ELF-1 (cell line): ENCODE data around the gene ABTB2.
"Not testable (repeated sequence)": the region's sequence is repeated elsewhere in the genome, so short reads cannot be mapped to it uniquely, and the experiment has no call there.

Experiments
- DNase-seq: peaks from one replicate; pipeline ENCODE4 v3.0.0-alpha.2; 2016; ENCODE audit warnings: low read depth, low spot score

ABTB2 gene

DNA sequence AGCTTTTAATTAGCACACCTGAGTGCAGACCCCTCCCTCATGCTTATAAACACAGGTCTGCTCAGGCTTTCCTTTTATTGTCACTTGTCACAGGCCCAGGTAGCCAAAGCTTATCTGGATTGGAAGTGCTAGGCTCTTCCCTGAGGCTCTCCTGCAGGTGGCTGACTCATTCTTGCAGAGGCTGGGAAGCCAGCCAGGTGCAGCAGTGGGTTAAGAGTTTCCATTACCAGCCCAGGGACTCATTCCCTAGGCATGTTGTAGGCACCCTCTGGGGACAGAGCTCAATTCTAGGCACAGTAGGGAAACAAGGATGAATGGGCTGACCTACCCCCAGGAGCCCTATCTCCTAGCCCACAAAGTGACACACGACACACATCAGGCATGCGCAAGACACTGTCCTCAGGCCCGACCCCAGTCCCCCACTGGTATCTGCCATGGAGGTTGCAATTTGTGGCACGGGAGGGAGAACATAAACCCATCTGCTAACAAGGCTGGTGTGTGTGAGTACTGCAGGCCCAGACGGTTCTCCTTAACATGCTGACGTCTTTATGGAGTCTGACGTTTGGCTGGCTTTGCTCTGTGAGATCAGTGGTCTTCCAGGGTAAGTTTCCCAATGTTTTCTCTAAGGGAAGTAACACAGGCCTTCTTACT is 94.2 kb downstream of the ABTB2 start:
- peak; percentile 82 for DNase-seq

DNA sequence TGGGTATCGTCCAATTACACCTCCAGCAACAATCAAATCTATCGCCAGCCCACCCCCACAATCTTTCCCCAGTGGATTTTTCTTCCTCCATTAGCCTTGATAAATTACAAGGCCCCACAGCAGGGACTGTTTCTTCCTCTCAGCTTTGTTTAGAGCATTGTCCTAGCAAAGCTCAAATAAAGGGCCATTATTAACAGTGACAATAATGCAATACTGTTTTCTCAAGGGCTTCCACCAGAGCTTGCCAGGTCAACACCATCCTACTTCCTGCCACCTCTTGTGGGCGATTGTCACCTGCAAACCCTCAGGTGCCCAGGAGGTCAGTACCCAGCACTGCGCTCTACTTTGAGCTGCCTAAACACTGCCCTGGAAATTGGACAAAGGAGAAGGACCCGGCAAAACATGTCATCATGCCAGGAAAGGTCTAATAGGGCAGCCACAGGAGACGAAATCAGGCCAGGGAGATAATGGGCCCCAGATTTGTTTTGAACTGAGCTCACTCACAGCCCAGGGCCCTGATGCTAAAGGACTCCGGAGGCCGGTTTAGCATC is 95.2 kb downstream of the ABTB2 start:
- DNase-seq: peak; percentile 40

DNA sequence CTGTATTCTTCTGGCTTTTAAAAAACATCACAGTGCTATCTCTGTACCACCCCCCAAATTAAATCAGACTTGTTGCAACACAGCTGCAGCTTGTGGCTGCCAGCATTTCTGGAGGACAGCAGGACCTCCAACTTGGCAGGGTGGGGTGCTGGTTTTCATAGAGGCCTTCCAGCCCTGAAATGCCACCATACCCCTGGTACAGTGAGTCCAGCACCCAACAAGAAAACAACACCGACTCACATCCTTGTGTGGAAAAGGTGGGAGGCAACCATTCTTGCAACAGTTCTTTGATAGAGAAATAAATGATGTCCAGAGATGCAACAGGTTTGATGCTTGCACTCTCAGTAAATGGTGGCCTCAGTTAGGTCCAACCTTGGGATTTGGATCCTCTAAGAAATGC is 96.0 kb downstream of the ABTB2 start:
- DNase-seq: no peak

DNA sequence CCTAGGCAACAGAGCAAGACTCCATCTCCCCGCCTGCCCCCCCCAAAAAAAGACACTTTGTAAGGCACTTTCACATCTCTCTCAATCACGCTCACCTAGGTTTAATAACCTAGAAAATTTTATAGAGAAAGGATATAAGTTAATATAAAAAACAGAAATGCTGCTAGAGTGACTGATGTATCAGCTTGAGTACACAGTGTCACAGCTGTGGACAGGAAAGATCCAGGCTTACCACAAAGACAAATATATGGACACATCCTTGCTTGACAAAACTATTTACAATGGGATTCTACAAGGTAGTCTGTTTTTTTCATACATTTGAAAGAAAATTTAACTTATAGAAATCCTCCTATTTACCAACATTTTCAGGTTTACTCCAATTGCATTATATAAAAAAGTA is 96.7 kb downstream of the ABTB2 start:
- no peak for DNase-seq

DNA sequence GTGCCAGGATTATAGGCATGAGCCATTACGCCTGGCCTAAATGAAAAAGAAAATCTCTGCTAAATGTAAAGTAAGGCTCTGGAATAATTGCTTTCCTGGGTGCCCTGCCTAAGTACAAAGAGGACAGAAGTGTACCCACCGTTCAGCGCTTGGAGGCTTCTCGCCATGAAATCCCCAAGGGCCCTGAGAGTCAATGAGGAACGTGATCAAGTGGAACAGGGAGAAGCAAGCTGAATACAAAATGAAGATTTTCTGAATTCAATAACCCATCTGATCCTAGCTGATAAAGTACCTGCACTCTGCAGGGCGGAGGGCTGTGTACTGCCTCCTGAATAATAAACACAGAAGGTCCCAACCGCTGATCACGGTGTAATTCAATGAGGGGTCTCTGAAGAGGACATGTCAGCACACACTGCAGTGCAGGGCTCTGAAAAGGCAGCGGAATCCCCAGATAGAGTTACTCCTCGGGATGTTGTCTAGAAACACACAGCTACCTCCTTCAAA is 97.7 kb downstream of the ABTB2 start:
- DNase-seq: no peak

DNA sequence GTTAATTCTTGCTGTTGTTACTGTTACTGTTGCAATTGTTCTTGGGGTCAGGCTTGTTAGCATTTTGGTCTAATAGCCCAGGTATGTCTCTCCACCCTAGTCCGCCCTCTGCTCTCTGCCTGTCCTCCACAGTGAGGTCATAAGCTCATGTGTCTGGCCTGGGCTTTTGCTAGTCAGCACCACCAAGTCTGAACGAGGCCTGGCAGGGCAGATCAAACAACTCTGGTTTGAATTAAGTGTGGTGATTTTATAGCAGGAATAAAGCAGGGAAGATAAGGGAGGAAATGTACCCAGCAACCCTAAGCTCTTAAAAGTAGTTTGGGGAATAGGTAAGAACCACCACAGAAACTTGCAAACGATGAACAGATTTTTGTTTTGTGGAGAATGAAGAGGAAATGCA is 98.7 kb downstream of the ABTB2 start:
- DNase-seq: no peak

DNA sequence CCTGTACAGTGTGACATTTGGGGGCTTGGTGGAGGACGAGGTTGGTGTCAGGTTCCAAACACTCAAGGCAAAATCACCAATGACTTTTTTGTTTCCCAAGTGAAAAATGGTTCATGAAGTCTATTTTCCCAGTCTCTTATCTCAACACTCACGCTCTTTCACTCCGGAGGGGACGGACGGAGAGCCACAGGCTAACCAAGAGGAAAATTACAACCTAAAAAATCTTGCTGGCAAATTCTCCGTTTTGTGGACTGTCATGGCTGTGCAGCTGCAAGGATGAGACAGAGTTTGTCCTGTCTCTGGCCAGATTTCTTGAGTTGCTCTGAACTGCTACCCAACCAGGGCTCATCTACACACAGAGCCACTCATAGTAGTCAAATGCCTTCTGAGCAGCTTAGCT is 101.2 kb downstream of the ABTB2 start:
- DNase-seq: no peak

DNA sequence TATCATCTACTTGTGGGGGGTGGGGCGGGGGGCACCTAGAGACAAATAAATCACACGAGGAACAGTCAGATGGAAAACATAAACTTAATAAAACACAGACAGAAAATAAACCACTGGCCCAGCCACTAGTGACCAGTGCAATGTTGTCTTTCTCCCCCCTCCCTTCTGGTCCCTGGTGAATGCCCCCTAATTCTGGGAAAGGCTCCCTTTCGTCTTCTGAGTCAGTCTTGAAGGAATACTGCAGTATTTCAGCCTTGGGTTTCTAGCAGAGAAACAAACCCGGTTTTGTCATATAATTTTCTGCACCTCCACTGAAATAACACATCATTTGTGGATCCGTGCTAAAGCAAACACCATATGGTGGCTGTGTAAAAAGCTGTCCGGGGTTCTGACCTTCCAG is 101.7 kb downstream of the ABTB2 start:
- DNase-seq: no peak

DNA sequence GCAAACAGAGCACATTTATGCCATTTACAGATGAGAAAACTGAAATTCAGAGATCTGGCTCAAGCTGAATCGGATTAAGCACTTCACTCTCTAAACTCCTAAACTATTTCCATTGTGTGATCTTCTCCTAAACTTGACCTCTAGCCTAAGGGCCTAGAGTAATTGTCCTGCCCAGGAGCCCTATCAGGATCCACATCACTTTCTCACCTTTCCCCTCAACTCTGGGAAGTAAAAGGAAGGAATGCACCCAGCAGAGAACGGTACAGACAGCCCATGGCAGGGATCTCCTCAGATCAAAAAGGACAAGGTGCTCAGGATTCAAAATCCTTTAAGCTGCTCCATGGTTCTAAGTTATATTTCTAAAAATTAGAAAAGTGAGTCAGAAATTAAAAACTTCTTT is 102.7 kb downstream of the ABTB2 start:
- DNase-seq: peak; percentile 52

DNA sequence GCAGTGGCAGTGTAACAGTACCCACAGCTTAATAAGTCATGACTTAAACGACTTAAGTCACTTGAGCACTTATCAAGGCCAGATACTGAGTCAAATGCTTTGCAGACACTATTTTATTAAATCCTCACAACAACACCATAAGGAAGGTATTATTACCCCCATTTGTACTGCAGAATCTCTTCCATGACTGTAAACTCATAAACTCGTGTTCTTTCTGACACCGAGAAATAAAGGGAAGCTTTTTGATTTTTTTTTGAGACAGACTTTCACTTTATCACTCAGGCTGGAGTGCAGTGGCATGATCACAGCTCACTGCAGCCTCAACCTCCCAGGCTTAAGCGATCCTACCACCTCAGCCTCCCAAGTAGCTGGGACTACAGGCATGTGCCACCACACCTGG is 103.8 kb downstream of the ABTB2 start:
- no peak for DNase-seq

DNA sequence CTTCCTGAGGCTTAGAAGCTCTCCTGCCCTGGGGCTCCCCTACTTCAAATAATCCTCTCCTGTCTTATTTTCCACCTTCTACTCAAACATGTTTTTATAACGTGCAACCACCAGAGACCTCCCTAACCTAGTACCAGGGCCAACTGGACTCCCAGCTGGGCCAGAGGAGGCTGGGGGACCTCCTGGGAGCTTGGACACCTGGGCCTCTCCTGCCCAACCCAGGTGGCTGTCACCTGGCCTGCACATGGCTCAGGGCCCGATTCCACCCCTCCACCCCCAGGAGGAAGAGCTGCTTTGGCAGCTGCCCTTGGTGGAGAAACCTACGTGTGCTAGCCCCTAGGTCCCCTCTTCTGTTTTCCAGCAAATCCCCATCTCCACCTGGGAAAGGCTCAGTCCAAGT is 105.2 kb downstream of the ABTB2 start:
- DNase-seq: no peak

DNA sequence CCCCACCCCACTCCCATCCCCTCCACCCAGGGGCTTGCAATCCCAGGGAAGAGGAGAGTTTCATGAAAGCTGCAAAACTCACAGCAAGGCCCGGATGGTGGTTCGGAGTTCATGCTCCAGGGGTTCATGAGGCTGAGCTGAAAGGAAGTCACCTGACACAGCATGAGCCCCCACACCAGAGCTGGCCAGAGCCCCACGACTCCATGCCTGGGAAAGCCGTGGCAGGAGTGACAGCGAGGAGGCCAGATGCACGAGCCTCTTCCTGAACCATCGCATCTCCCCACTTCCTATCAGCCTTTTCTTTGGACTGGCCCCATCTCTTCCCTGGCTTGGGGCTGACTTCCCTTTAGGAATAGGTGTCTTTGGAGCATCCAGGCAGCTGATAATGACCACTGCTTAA is 105.8 kb downstream of the ABTB2 start:
- DNase-seq: no peak

DNA sequence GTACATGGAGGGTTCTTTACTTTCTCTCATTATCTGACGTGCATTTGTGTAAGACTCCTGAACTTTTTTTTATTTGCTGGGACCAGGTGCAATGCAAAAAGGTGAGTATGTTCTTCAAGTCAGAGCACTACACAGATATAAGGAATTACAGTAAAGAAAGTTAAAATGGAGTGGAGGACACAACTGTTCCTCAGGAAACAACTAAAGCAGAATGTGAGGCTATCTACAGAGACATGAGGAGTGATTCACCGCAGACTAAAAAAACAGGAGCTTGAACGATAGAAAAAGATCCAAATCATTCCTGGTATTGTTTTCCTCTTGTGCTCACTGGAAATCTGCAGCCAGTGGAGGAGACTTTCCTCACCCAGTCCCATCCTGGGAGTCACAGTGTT is 106.2 kb downstream of the ABTB2 start:
- DNase-seq: no peak

DNA sequence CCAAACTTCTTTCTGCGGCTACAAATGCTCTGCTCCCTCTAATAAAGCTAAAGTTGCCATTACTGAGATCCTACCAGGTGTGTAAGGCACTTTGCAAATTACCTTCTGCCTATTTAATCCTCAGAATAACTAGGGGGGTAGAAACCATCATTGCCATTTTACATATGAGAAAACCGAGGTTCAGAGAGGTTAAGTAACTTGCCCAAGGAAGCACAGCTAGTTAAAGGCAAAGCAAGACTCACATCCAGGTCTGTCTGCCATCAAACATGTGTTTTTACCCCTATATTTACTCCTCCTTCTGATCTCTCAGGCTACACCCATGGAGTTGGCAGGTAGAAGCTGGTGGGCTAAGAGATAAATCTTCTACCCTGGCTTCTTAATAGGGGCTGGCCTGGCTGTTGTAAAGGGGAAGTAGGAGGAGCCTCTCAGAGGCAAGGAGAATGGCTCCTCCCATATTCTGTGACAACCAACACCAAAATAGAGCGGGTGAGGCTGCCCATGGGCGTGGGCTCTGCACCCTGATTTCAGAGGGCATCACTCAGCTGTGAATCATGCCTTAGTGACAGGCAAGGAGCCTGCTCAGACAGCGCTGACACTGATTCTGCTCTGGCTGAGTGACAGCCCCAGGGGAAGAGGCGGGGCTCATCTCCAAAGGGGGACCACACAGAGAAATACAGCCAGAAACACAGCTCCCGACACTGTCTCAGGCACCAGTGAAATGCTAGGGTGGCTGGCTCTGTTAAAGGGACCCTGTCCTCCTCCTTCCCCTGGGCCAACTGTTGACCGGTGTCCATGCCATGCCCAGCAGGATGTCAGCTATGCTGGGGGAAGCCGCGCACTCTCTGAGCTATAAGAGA is 106.8 kb downstream of the ABTB2 start:
- peak; percentile 67 for DNase-seq

DNA sequence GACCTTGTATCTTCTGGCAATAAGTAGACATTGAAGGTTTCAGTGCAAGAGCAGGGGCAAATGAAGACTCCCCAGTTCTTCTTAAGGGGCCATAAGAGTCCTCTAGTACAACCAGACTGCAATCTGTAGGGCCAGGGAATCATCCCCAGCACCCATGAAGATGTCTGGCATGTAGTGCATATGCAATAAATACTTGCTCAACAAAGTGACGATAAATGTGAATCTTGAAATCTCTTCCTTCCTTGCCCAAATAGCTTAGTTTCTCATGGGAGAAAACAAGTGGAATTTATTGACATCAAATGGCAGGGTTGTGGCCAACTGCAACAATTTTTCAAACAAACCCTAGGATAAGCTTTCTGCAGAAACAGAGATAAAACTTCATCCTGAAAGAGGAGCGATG is 107.6 kb downstream of the ABTB2 start:
- DNase-seq: no peak

DNA sequence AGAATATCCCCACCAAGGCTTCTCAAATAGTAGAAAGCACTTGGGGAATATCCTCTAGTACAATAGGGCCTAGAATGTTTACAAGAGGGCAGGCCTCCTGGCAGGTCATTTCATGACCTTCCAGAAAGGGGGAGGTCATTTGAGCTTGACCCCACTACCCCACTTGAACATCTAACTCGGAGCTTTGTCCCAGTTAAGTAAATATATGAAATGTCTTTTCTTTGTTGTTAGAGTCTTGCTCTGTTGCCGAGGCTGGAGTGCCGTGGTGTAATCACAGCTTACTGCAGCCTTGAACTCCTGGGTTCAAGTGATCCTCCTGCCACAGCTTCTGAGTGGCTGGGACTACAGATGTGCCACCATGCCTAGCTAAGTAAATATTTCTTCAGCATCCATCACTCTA is 108.4 kb downstream of the ABTB2 start:
- DNase-seq: no peak

DNA sequence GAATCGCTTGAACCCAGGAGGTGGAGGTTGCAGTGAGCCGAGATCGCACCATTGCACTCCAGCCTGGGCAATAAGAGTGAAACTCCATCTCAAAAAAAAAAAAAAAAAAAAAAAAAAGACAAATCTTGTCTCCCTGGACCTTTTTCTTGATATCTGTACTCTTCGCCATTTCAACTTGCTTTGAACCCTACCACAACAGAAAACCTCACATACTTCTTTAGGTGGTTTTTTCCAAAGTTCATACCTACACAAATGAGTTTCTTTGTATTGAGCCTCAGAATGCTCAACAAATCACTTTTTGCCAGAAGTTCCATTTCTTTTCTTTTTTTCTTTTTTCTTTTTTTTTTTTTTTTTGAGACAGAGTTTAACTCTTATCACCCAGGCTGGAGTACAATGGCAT is 111.3 kb downstream of the ABTB2 start:
- not testable (repeated sequence) for DNase-seq

DNA sequence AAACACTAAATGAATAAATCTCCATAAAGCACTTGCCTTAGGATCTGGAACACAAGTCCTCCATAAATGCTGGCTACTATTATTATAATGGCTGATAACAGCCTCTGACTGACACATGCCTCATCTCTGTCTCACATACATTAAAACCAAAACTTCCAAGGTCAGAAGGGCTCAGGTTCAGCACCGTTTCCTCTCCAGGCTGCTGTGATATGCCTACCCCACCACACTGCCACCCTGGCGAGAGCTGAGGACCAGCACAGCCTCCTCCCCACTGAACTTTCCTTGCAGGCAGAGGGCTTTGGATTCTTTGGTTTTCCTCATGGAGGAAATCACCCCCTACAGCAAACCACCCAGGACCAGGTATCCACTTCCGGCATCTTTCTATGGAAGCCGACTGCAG is 112.8 kb downstream of the ABTB2 start:
- DNase-seq: no peak

DNA sequence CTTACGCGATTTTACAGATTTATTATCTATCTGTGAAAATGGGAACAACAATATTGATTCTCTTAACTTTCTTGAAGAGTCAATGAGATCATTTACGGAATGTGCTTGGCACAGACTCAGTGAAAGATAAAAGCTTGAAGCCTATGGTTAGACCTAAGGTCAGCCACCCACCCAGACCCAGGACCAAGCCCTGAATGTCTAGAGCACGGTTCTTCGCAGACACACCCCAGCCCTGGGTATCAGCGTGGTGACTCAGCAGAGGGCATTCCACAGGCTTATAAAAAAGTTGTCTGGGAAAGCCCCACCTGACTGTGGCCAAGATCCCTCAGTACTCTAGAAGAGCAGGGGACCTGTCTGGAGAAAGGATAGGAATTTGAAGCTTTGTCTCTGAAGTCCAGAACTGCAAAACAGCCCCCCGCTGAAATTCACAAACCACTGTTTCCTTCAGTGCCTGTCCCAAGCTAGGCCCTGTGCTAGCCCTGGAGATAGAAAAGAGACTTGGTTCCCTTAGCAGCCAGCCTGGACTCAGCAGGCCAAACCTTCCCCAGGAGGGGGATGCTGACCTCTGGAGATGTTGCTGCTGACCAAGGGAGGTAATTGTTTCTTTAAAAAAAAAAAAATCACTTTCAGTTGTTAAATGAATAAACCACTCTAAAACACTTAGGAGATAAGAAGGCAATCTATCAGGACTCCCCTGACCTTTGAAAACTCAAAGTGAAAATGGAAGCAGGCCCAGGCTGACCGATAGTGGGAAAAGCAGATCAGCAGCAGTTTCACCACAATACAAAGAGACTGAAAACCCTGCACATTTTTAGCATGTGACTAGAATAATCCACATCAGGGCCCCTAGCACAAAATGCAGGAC is 114.0 kb downstream of the ABTB2 start:
- peak; percentile 86 for DNase-seq

DNA sequence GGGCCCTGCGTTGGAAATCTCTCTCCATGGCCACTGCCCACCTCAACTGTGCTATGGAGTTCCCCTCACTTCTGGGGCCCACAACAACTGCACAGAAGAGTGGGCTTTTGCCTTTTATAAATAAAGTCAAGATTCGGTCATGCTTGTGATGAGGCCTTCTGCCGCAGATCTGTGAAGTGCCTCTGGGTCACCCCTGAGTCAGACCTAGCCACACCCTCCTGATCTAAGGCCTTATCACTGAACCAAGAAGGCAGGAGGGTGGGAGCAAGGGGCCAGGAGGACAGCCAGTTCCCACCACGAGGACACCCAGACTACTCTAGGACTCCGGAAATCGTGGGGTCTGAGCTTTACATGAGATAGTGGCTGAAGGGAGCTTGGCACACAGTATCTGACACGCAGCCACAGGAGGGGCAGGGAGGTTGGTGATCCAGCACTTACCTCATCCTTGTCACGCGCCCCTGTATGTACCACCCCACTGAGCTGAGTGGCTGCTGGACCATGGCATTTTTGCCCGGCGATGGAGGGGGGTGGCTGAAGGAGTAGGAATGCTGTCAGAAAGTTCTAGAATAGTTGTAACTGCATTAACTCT is 115.7 kb downstream of the ABTB2 start:
- peak; percentile 43 for DNase-seq

DNA sequence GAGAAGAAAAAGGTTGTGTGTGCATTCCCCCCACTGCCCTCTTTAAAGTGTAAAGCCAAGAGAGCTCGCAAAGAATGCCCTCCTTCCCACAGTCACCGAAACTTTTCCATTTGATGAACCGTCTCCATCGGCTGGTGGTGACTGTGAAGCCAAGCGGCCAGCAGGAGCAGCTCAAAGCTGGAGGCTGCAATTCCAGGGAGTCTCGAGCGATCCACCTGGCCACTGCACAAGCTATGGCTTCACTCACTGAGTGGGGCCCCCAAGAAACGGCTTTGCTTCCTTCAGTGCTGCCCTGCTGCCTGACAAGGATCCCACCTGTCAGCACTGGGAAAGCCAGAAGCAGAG is 117.7 kb downstream of the ABTB2 start:
- no peak for DNase-seq
